ENCODE data around the gene RNF112.

RNF112 gene

DNA sequence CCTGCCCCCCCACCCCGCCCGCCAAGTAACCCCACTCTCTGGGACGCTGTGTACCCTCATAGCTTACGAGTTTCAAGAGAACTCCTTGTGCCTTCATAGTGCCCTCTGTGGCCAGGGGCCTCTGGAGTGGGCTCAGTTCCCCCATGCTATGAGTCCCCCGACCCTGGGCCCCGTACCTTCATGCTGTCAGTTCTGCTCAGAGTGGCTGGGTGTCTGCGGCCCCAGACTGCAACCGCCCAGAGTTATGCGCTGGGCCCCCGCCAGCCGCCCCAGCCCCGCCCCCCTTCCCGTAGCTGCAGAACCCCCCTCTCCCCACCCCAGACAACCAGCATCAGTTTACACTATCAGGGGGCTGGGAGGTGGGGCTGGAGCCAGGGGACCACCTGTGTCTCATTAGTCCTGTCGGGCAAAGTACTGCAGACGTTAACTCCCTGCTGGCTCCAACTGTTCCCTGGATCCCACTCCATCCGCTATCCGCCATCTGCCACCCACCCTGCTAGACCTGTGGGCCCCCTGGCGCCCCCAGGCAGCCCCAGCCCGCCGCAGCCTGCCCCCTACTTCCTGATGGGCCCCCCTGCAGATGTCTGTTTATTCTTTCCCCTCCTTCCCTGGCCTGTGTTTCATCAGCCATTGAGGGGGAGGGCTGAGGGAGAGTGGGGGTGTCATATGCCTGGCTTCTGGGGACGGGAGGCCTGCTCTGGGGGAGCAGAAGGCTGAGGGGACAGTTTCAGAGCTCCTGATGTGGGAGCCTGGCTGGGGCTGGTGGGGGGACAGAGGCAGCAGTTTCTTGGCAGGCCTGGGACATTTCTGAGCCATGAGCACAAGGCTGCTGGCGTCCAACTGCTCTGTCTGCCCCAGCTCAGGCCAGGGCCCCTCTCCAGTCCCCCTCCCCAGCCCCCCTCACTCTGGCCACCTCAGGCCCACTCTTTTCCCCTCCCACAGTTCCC is 23.8 kb upstream of the RNF112 start, which contains the start of gene MFAP4:
Gene MFAP4 (minus strand): TSS at position 217 of the 947 bp plus-strand sequence. CDS start 35 bp downstream, at position 182.
- in situ Hi-C loops (cut with HindIII; ENCODE audit: low sequenced_read_pairs) = no loop called here

GRCh38 chr17:19387921-19388521 is 23.0 kb upstream of the RNF112 start:
- in situ Hi-C loops (cut with HindIII; ENCODE audit: low sequenced_read_pairs) = no loop called here

GRCh38 chr17:19388791-19389785 is 21.9 kb upstream of the RNF112 start:
- in situ Hi-C loops (cut with HindIII; ENCODE audit: low sequenced_read_pairs) = no loop called here

DNA sequence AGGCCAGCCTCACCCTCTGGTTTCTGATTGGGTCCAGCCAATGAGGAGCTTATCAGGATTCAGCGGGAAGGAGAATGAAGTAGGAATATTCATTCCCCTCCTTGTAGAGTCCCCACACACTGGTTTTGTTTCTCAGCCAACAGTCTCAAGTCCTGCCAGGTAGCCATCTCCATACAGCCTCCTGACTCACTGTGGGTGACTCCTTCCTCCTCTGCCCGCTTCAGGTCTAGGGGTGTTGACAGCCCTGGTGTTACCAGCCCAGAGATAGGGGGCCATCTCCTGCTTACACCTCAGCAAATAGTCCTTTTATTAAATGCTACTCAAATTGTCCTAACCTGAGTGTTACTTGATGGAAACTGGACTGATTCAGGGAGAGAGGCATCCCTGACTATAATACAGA is 20.1 kb upstream of the RNF112 start:
- in situ Hi-C loops (cut with HindIII; ENCODE audit: low sequenced_read_pairs) = no loop called here

GRCh38 chr17:19391432-19391831 is 19.6 kb upstream of the RNF112 start:
- in situ Hi-C loops (cut with HindIII; ENCODE audit: low sequenced_read_pairs) = no loop called here

DNA sequence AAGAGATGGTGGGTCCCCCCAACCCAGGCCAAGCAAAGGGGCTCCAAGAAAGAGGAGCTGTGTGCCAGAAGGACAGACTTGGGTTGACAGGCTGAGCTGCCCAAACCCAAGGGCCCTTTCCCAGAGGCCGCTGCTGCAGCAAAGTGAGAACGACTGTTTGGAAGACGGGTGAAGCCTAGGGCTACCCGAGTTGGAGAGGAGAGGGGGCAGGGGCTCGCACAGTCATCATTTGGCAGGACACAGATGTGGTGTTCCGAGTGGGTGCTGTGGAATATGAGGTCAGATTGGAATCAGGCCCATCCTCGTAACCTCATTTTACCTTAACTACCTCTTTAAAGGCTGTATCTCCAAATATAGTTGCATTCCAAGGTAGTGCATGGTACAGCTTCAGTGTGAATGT is 18.7 kb upstream of the RNF112 start:
- in situ Hi-C loops (cut with HindIII; ENCODE audit: low sequenced_read_pairs) = no loop called here

DNA sequence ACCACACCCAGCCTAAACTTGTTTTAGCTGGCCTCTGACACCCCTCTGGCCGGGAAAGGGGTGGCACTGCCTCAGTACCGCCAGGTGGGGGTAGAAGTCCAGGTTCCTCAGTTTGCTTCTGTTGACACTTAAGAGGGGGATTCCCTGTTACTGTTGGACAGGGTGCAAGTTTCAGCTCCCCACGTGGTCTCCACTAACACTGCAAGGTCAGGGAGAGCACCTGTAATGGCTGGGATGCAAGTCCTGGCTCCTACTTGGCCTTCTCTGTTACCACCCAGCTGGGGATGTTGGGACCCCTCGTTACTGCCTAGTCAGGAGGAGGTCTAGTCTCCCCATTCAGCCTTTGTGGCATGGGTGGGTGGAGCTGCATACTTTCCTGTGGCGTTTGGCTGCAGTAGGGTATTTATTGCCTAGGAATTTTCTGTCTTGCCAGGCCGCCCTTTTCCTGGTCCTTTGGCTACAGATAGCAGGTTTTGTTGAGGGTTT is 13.4 kb upstream of the RNF112 start:
- in situ Hi-C loops (cut with HindIII; ENCODE audit: low sequenced_read_pairs) = no loop called here

- in situ Hi-C loops (cut with HindIII; ENCODE audit: low sequenced_read_pairs) = no loop called here
Observed at GRCh38 chr17:19398301-19399181, 12.5 kb upstream of the RNF112 start.

DNA sequence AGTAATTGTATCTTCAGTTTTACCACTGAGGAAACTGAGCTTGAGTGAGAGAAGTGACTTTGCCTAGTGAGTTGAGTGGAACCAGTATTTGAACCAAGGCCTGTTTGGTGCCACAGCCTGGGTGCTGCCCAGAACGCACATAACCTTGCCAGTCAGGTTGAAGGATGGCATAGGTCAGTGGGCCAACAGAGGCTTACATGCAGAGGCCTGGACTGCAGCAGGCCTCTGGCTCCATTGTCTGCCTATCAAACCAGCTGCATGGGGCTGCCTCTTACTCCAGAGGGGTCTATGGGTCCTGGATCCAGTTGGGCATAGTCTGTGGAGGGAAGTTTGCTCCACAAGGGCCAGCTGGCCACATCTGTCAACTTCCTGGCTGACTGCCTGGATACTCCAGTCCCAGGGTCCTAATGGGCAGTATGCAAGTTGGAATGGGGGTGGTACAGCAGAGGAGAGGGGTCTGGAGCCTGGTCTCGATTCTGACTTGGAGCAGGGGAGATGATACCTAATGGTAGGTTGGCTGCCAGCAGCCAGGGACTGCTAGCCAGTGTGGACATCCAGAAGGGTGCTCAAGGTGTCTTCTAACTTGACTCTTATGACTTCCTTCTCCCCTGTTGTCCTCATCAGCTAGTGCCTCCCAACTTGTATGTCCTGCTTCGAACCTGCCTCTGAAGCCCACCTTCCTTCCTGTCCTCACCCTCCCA is 11.1 kb upstream of the RNF112 start:
- in situ Hi-C loops (cut with HindIII; ENCODE audit: low sequenced_read_pairs) = no loop called here

DNA sequence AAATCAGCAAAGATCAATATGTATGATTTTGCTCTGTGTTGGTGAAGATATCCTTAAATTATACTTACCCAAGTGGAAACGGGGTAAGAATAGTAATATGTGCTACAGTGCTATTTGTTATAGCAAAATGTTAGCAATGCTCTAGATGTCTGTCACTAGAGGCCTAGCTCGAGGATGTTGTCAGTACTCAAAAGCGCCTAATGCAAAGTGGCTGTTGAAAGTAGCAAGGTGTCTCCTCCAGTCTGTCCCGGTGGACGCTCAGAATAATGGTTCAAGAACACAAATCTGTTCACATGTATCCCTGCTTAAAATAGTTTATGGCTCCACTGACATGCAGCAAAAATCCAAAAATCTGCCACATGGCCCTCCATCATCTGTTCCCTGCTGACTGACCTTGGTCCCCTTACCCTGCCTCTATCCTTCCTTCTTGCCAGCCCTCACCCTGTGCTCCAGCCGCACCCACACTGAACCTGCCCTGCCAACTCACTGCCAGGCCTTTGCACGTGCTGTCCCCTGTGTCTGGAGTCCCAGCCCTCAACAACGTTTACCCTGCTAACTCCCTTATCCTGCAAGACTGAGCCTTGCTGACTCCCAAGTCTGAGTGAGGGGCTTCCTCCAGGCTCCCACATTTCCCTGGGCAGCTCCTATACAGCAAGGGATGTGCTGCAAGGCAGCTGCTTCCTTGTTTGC is 9.6 kb upstream of the RNF112 start:
- in situ Hi-C loops (cut with HindIII; ENCODE audit: low sequenced_read_pairs) = no loop called here

DNA sequence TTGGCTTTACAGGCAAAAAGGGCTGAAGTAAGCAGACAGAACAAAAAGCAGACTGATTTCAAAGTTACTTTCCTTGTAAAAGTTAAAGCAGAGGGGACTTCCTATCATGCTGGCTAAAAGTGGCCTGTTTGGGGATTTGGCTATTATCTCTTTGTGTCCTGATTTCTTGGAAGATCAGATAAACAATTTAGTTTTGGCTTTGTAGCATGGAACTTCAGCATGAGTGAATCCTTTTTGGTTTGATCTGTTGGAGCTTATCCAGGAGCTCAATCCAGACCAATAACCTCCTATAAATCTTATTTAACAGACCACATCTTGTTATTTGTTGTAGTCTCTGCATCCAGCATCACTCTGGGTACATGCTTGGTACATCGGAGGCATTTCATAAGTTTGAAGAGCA is 8.9 kb upstream of the RNF112 start:
- in situ Hi-C loops (cut with HindIII; ENCODE audit: low sequenced_read_pairs) = no loop called here

- in situ Hi-C loops (cut with HindIII; ENCODE audit: low sequenced_read_pairs) = no loop called here
Observed at GRCh38 chr17:19403021-19403420, 8.0 kb upstream of the RNF112 start.

DNA sequence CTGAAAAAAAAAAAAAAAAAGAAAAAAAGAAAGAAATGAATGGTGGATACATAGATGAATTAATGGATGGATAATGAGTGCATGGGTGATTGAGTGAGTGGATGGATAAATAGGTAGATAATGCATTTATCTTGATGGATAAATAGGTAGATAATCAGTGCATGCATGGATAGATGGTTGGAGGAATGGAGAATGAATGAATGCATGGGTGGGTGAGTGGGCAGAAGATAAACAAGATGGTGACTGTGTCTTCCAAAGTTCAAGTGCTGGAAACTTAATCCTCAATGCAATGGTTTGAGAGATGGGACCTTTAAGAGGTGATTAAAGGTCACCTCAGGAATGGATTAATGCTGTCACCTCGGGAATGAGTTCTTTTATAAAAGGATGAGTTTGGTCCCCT is 6.8 kb upstream of the RNF112 start:
- in situ Hi-C loops (cut with HindIII; ENCODE audit: low sequenced_read_pairs) = no loop called here

- in situ Hi-C loops (cut with HindIII; ENCODE audit: low sequenced_read_pairs) = no loop called here
Observed at GRCh38 chr17:19405114-19405513, 5.9 kb upstream of the RNF112 start.

GRCh38 chr17:19407601-19408345 is 3.3 kb upstream of the RNF112 start:
- in situ Hi-C loops (cut with HindIII; ENCODE audit: low sequenced_read_pairs) = no loop called here

- in situ Hi-C loops (cut with HindIII; ENCODE audit: low sequenced_read_pairs) = no loop called here
Observed at GRCh38 chr17:19408346-19408710, 2.7 kb upstream of the RNF112 start.

GRCh38 chr17:19409066-19409465 is 2.0 kb upstream of the RNF112 start:
- in situ Hi-C loops (cut with HindIII; ENCODE audit: low sequenced_read_pairs) = no loop called here

- in situ Hi-C loops (cut with HindIII; ENCODE audit: low sequenced_read_pairs) = no loop called here
Observed at GRCh38 chr17:19409509-19409908, 1.5 kb upstream of the RNF112 start.
